NOMO-1 (cell line): ENCODE data around the gene CHKB.

Source experiments
- DNase-seq, 2 experiments: peaks; one replicate each; lab custom pipeline; 2025; ENCODE audit not compliant: unreplicated experiment in 2 of 2; lab: John Stamatoyannopoulos, UW

CHKB gene

GRCh38 chr22:50600967-50601668 is 18.5 kb upstream of the CHKB start:
- no peak for DNase-seq

GRCh38 chr22:50600538-50600937 is 17.9 kb upstream of the CHKB start, which contains the start of gene MAPK8IP2:
TSS of gene MAPK8IP2 (plus strand) at chr22:50600793. CDS start at chr22:50600819, 26 bp downstream.
- no peak for DNase-seq

- peak; percentile 37 to 39 for DNase-seq
Measured at GRCh38 chr22:50599816-50600455, 17.3 kb upstream of the CHKB start.

GRCh38 chr22:50597097-50597496 is 14.4 kb upstream of the CHKB start:
- DNase-seq = no peak

GRCh38 chr22:50595189-50595588 is 12.5 kb upstream of the CHKB start:
- no peak for DNase-seq

- no peak for DNase-seq
Measured at GRCh38 chr22:50587407-50587806, 4.8 kb upstream of the CHKB start.

GRCh38 chr22:50586416-50586815 is 3.8 kb upstream of the CHKB start:
- no peak for DNase-seq

GRCh38 chr22:50585781-50586180 is 3.1 kb upstream of the CHKB start:
- DNase-seq = no peak

- DNase-seq = no peak
Measured at GRCh38 chr22:50585238-50585637, 2.6 kb upstream of the CHKB start.

GRCh38 chr22:50584106-50585096 is 1.8 kb upstream of the CHKB start:
- no peak for DNase-seq

GRCh38 chr22:50583294-50583861 is 729 bp upstream of the CHKB start:
- no peak for DNase-seq

- peak in 1 of 2 experiments; percentile 51 for DNase-seq
Measured at GRCh38 chr22:50581950-50582492, 628 bp downstream of the CHKB start.

- DNase-seq = no peak
Measured at GRCh38 chr22:50581031-50581949, 1.4 kb downstream of the CHKB start.

GRCh38 chr22:50579752-50580151 is 2.9 kb downstream of the CHKB start:
- DNase-seq = no peak

- DNase-seq = no peak
Measured at GRCh38 chr22:50578776-50579310, 3.8 kb downstream of the CHKB start.

GRCh38 chr22:50577987-50578775 is 4.5 kb downstream of the CHKB start, which contains the start of gene CPT1B:
TSS of gene CPT1B (minus strand) at chr22:50578427. CDS start at chr22:50577915, 512 bp downstream.
- no peak for DNase-seq

- DNase-seq = no peak
Measured at GRCh38 chr22:50577697-50577986, 5.0 kb downstream of the CHKB start.
